ENCODE measurements around the gene CASD1.

DNA sequence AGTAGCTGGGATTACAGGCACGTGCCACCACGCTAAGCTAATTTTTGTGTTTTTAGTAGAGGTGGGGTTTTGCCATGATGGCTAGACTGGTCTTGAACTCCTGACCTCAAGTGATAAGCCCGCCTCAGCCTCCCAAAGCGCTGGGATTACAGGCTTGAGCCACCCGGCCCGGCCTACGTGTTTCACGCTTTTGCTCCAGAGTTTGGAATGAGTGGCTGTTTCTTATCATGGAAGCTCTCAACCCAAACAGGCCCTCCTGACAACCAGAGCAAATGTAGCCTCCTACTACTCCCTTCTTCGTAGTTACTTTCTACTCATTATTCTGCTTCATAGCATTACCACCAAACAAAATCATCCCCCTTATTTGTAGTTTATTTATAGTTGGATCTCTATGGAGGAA lies 26.8 kb upstream of the CASD1 start:
- TF ChIP-seq CTCF (IDR thresholded peaks at IDR 0.05) (no peak), POLR2A (IDR thresholded peaks at IDR 0.05) (no peak)

Data from lower leg skin (tissue), 3 donors.